PC-3 (cell line): ENCODE results near the gene PYM1. TPM values are rescaled to one million over a fixed set of nuclear protein-coding genes. Genes with fewer than 3 reads are reported as not detected.
"Not testable (repeated sequence)": the region's sequence is repeated elsewhere in the genome, so short reads cannot be mapped to it uniquely, and the experiment has no call there.

ENCODE experiments used
- ATAC-seq: fragments of 200-7000 bp; cut with Tn5 transposase; 2 replicates; pipeline ENCODE4 v1.9.1; 2020; ENCODE audit warnings: mild to moderate bottlenecking, moderate library complexity
- BruUV-seq: library from RNA; stranded (reverse); fragments of 400-500 nt; replicated peaks from 2 replicates; lab custom pipeline; 2021; lab: Mats Ljungman, UMichigan
- CTCF ChIA-PET: fragments of 300-600 bp; sonication (Branson Sonifier 250); formaldehyde crosslinking; loops from one replicate; lab custom pipeline; 2022; ENCODE audit warnings: antibody characterized with exemption; lab: Charles Lee
- POLR2A ChIA-PET: fragments of 300-600 bp; sonication (Branson Sonifier 250); formaldehyde crosslinking; loops from one replicate; lab custom pipeline; 2022; ENCODE audit warnings: antibody characterized with exemption; ENCODE audit not compliant: unreplicated experiment; lab: Charles Lee
- DNase-seq: peaks from one replicate; pipeline ENCODE4 v3.0.0-alpha.2; 2015
- H2AFZ ChIP-seq: fragments of 300-600 bp; sonication (generic); 2 replicates; pipeline ENCODE4 v1.6.0; 2016; ENCODE audit warnings: antibody characterized with exemption, low read length
- H3F3A ChIP-seq: fragments of 300-600 bp; sonication (generic); one replicate; pipeline ENCODE4 v1.6.0; 2017; ENCODE audit warnings: antibody characterized with exemption, low read length, control low read depth, mild to moderate bottlenecking; ENCODE audit not compliant: unreplicated experiment
- H3K27ac ChIP-seq: fragments of 300-600 bp; sonication (generic); 2 replicates; pipeline ENCODE4 v1.5.1; 2016; ENCODE audit warnings: mild to moderate bottlenecking, low read length
- H3K27me3 ChIP-seq: fragments of 300-600 bp; sonication (generic); 2 replicates; pipeline ENCODE4 v1.6.1; 2016; ENCODE audit warnings: low read length, mixed read lengths
- H3K36me3 ChIP-seq: fragments of 300-600 bp; sonication (generic); 2 replicates; pipeline ENCODE4 v1.6.1; 2016; ENCODE audit warnings: low read depth, mixed run types, low read length, mixed read lengths
- H3K4me1 ChIP-seq: fragments of 300-600 bp; sonication (generic); 2 replicates; pipeline ENCODE4 v1.5.1; 2016; ENCODE audit warnings: low read length; ENCODE audit not compliant: insufficient read depth
- H3K4me2 ChIP-seq: fragments of 300-600 bp; sonication (generic); 2 replicates; pipeline ENCODE4 v1.6.0; 2016; ENCODE audit warnings: low read length
- H3K4me3 ChIP-seq: fragments of 300-600 bp; sonication (generic); 2 replicates; pipeline ENCODE4 v1.5.1; 2016; ENCODE audit warnings: mild to moderate bottlenecking, low read length, mixed read lengths
- H3K79me2 ChIP-seq: fragments of 300-600 bp; sonication (generic); 2 replicates; pipeline ENCODE4 v1.6.1; 2017; ENCODE audit warnings: low read length, mixed read lengths
- H3K9ac ChIP-seq: fragments of 300-600 bp; sonication (generic); 2 replicates; pipeline ENCODE4 v1.6.0; 2016; ENCODE audit warnings: mild to moderate bottlenecking, low read length
- H3K9me2 ChIP-seq: fragments of 300-600 bp; sonication (generic); replicated peaks from 2 replicates; pipeline ENCODE4 v1.6.1; 2016; ENCODE audit warnings: mixed run types, low read length, mixed read lengths
- H3K9me3 ChIP-seq: fragments of 300-600 bp; sonication (generic); 2 replicates; pipeline ENCODE4 v1.6.1; 2016; ENCODE audit warnings: low read length, mixed read lengths
- H4K20me1 ChIP-seq: fragments of 300-600 bp; sonication (generic); 2 replicates; pipeline ENCODE4 v1.6.1; 2016; ENCODE audit warnings: low read length, mixed read lengths
- CTCF ChIP-seq: fragments of 300-600 bp; sonication (generic); conservative IDR thresholded peaks from 2 replicates; pipeline ENCODE4 v1.5.1; 2017; ENCODE audit warnings: antibody characterized with exemption, low read depth, mild to moderate bottlenecking, low read length
- EZH2 ChIP-seq: fragments of 300-600 bp; sonication (generic); IDR thresholded peaks from one replicate; pipeline ENCODE4 v1.6.1; 2017; ENCODE audit warnings: antibody characterized with exemption, mild to moderate bottlenecking, low read length; ENCODE audit not compliant: unreplicated experiment
- EZH2phosphoT487 ChIP-seq: fragments of 300-600 bp; sonication (generic); IDR thresholded peaks from 2 replicates; pipeline ENCODE4 v1.6.1; 2018; ENCODE audit warnings: mild to moderate bottlenecking, antibody characterized with exemption, low read length, borderline replicate concordance
- intact Hi-C: fragments of 100-400 bp; cut with micrococcal nuclease; formaldehyde crosslinking; loops from 2 replicates; pipeline ENCODE4 v1.9.0; 2023
- total RNA-seq: library from RNA; depleted of rRNA; stranded (reverse); fragments of >200 nt; gene quantifications from 2 replicates; pipeline ENCODE4 v1.2.3, GENCODE V29; 2014

The PYM1 gene
- total RNA-seq, 1 experiment from 2014 or later = 39.0 TPM

GRCh38 chr12:55875704-55876467 lies 51.8 kb downstream of the PYM1 start:
- Histone ChIP-seq H4K20me1 (no peaks in the 10 kb centered on the region), H2AFZ (no peak overlapping the region)
- TF ChIP-seq EZH2 = no peak
- TF ChIP-seq CTCF = no peak
- no peak for TF ChIP-seq EZH2phosphoT487

GRCh38 chr12:55874443-55874842 lies 53.3 kb downstream of the PYM1 start:
- H3K4me2 ChIP-seq = no peak overlapping the region
- CTCF ChIA-PET = no interaction called here
- H2AFZ ChIP-seq = no peak overlapping the region
- H3K9me2 ChIP-seq = no peaks in the 10 kb centered on the region
- 0 out of 2 replicates have a peak, but pooled peaks cover 6% of the 10 kb centered on the region for H3K9me3 ChIP-seq
- DNase-seq (no peak), ATAC-seq (no peak)
- POLR2A ChIA-PET = no interaction called here
- H3K27me3 ChIP-seq = no peaks in the 10 kb centered on the region
- H4K20me1 ChIP-seq = no peaks in the 10 kb centered on the region
- no peak overlapping the region for H3K9ac ChIP-seq
- H3K36me3 ChIP-seq = no peaks in the 10 kb centered on the region; the same call in 1 of the 2 replicates
- intact Hi-C loops = no loop called here
- H3K4me1 ChIP-seq = no peaks in the 10 kb centered on the region
- H3F3A ChIP-seq = no peaks in the 10 kb centered on the region
- H3K27ac ChIP-seq = no peak overlapping the region
- no peak overlapping the region for H3K4me3 ChIP-seq
- no peaks in the 10 kb centered on the region for H3K79me2 ChIP-seq
- no TSS peak for BruUV-seq
- TF ChIP-seq EZH2 = no peak
- TF ChIP-seq CTCF = no peak
- no peak for TF ChIP-seq EZH2phosphoT487

More at GRCh38 chr12:55875704-55876467, 51.8 kb downstream of the PYM1 start:
- DNase-seq (no peak), ATAC-seq (no peak)
- Histone ChIP-seq H3K4me3 (no peak overlapping the region), H3K27ac (no peak overlapping the region), H3K4me1 (peaks cover 5% of the 10 kb centered on the region), H3K4me2 (no peak overlapping the region), H3K9me3 (0 out of 2 replicates have a peak, but pooled peaks cover 6% of the 10 kb centered on the region), H3F3A (no peaks in the 10 kb centered on the region), H3K27me3 (no peaks in the 10 kb centered on the region), H3K9ac (no peak overlapping the region), H3K79me2 (no peaks in the 10 kb centered on the region), H3K36me3 (no peaks in the 10 kb centered on the region; the same call in 1 of the 2 replicates), H3K9me2 (no peaks in the 10 kb centered on the region)
- intact Hi-C loops = no loop called here
- POLR2A ChIA-PET = no interaction called here
- CTCF ChIA-PET = no interaction called here
- BruUV-seq = no TSS peak

GRCh38 chr12:55866454-55867004 lies 61.2 kb downstream of the PYM1 start:
- CTCF ChIA-PET, POLR2A ChIA-PET, H4K20me1 ChIP-seq, H3K4me1 ChIP-seq, DNase-seq, H3K79me2 ChIP-seq, intact Hi-C loops, H3K9ac ChIP-seq, H3K4me3 ChIP-seq, H3F3A ChIP-seq, H3K4me2 ChIP-seq, H2AFZ ChIP-seq, BruUV-seq, H3K9me3 ChIP-seq, H3K36me3 ChIP-seq, H3K27ac ChIP-seq, H3K9me2 ChIP-seq, H3K27me3 ChIP-seq, ATAC-seq: not testable (repeated sequence)
